Right lobe of liver (tissue), 6 donors: ENCODE results near the gene TAF11. TPM values are rescaled to one million over a fixed set of nuclear protein-coding genes. Genes with fewer than 3 reads are reported as not detected.
A peak's percentile ranks its signal among the peaks of the same experiment; 100 is the strongest.

Source experiments
- ATAC-seq, 4 donors: fragments of 200-7000 bp; cut with Tn5 transposase; one replicate each; pipeline ENCODE4 v1.9.1; 2020; ENCODE audit warnings: mild to moderate bottlenecking in 4 of 4, moderate library complexity in 4 of 4
- DNase-seq, 3 donors: peaks; one replicate each; pipeline ENCODE4 v3.0.0-alpha.2; 2020
- H3K27ac ChIP-seq, 3 donors: fragments of 200-600 bp; one replicate each; pipeline ENCODE4 v1.8.0; 2022
- H3K27me3 ChIP-seq, 2 donors: fragments of 200-600 bp; one replicate each; pipeline ENCODE4 v1.8.0; 2022
- H3K36me3 ChIP-seq, 4 donors: fragments of 200-600 bp; sonication (generic) in 1 of 4; one replicate each; pipeline versions ENCODE4 v1.5.1 to v1.8.0; 2017 to 2022; ENCODE audit warnings: control low read depth in 1 of 4
- H3K4me1 ChIP-seq, 4 donors: fragments of 200-600 bp; sonication (generic) in 1 of 4; one replicate each; pipeline versions ENCODE4 v1.5.1 to v1.8.0; 2017 to 2022; ENCODE audit warnings: control low read depth in 1 of 4
- H3K4me3 ChIP-seq, 3 donors: fragments of 200-600 bp; one replicate each; pipeline ENCODE4 v1.8.0; 2022
- H3K9me3 ChIP-seq, 4 donors: fragments of 200-600 bp; sonication (generic) in 1 of 4; one replicate each; pipeline versions ENCODE4 v1.5.1 to v1.8.0; 2017 to 2022; ENCODE audit warnings: control low read depth in 1 of 4
- CTCF ChIP-seq, 4 donors: fragments of 200-600 bp in 3 of 4; fragments of 450-650 bp in 1 of 4; IDR thresholded peaks; one replicate each; pipeline versions ENCODE4 v1.5.1 to v1.8.0; 2016 to 2022; ENCODE audit warnings: antibody characterized with exemption in 4 of 4, mild to moderate bottlenecking in 2 of 4
- POLR2A ChIP-seq: fragments of 450-650 bp; IDR thresholded peaks from one replicate; pipeline ENCODE4 v1.6.1; 2017; ENCODE audit warnings: antibody characterized with exemption, mild to moderate bottlenecking
- WGBS: methylation state at CpG from one replicate; pipeline ENCODE4 v1.1.6; 2018; ENCODE audit warnings: low coverage, low lambda C conversion rate; ENCODE audit not compliant: insufficient coverage; ENCODE audit errors: missing lambda C conversion rate; 5-methylcytosine and 5-hydroxymethylcytosine counted together
- intact Hi-C, 2 donors: fragments of 100-400 bp; cut with DNase I; formaldehyde crosslinking; loops; one replicate each; pipeline versions ENCODE4 v1.11.2 to v1.14.1; 2022
- total RNA-seq, 6 experiments: library from RNA; depleted of rRNA in 2 of 6; stranded (reverse); fragments of >200 nt in 2 of 6; fragmentation: NEBNext Ultra II Directional in 3 of 6; extraction: Animal tissue kit (Norgen Biotek cat#: 25700) in 3 of 6; gene quantifications; one replicate each; pipeline versions ENCODE4 v1.1.0 to v1.2.4, GENCODE V29; 2016 to 2023
- donor health status: DM: no; HTN: yes; CAD: no.
- donor health status: DM: no; HTN: no; CAD: no.
- donor health status: DM: no; HTN: no; CAD: no.
- donor health status: DM: no; HTN: yes; CAD: no.
- donor health status: DM: no; HTN: yes; CAD: no.

Gene TAF11
- total RNA-seq, 6 experiments from 2014 or later, result 8.9 to 13.4 (median 10.3) TPM

DNA sequence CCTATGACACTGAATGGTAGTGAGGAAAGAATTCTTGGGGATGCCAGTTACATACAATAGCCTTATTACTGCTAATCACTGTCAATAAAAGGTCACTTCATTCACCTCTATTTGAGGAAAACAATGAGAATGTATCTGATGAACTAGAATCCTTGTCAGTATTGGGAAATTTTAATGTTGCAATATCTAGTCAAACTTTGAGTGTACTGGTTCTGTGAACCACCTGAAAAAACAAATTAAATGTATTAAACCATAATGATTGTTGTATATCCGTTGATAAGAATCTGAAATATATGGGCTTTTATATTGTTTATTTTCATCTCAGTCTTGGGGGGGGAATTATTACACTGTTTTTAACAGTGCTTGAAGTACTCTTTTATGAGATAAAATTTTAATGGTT lies 10.6 kb downstream of the TAF11 start:
- WGBS, result 64% methylated on average over 1 of the region's 1 CpG
- TF ChIP-seq POLR2A (no peak), CTCF (IDR thresholded peaks at IDR 0.05) (no peak)
- Histone ChIP-seq H3K27ac (no peak overlapping the region), H3K9me3 (no peaks in the 10 kb centered on the region), H3K4me3 (no peak overlapping the region), H3K4me1 (peaks cover 0 to 8% (median 0%) of the 10 kb centered on the region in 4 donors), H3K36me3 (peaks cover 0 to 46% (median 20%) of the 10 kb centered on the region in 4 donors), H3K27me3 (no peaks in the 10 kb centered on the region)
- no peak for DNase-seq
- intact Hi-C loops, result no loop called here
- ATAC-seq, result peak in 1 of 4 donors; percentile 17

- intact Hi-C loops, result no loop called here
- peaks cover 0 to 54% (median 26%) of the 10 kb centered on the region in 4 donors for H3K36me3 ChIP-seq
- DNase-seq (no peak), ATAC-seq (no peak)
- peaks cover 0 to 8% (median 0%) of the 10 kb centered on the region in 4 donors for H3K4me1 ChIP-seq
- no peaks in the 10 kb centered on the region for H3K9me3 ChIP-seq
- WGBS, result 94% methylated on average over 3 of the region's 3 CpGs
- H3K27ac ChIP-seq, result no peak overlapping the region
- no peaks in the 10 kb centered on the region for H3K27me3 ChIP-seq
- TF ChIP-seq POLR2A (no peak), CTCF (IDR thresholded peaks at IDR 0.05) (no peak)
- H3K4me3 ChIP-seq, result no peak overlapping the region
These were observed 11.4 kb downstream of the TAF11 start for GRCh38 chr6:34876472-34876871.

GRCh38 chr6:34875292-34876213 lies 12.3 kb downstream of the TAF11 start:
- H3K27ac ChIP-seq, result no peak overlapping the region
- no peaks in the 10 kb centered on the region for H3K9me3 ChIP-seq
- H3K27me3 ChIP-seq, result no peaks in the 10 kb centered on the region
- peaks cover 0 to 63% (median 27%) of the 10 kb centered on the region in 4 donors for H3K36me3 ChIP-seq
- H3K4me3 ChIP-seq, result no peak overlapping the region
- ATAC-seq, result peak in 1 of 4 donors; percentile 27
- no peak for TF ChIP-seq CTCF (IDR thresholded peaks at IDR 0.05)
- no peak for TF ChIP-seq POLR2A
- H3K4me1 ChIP-seq, result peaks cover 0 to 8% (median 0%) of the 10 kb centered on the region in 4 donors
- DNase-seq, result no peak
- WGBS, result 85% methylated on average over 4 of the region's 4 CpGs
- intact Hi-C loops, result no loop called here

DNA sequence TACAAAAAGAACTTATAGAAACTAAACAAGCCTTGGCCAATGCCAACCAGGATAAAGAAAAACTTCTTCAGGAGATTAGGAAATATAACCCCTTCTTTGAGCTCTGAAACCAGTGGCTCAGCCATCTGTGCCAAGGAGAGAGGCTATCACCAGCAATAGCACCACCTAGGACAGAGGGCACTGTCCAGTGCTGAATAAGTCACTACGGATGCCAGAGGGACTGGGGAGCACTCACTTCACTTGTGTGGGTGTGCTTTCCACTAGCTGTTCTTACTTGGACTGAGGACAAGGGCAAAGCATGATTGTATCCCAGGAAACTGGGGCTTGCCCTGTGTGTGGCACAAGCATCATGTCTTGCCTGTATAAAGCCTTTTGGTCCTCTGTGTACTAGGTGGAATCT lies 15.5 kb downstream of the TAF11 start:
- peak; percentile 11 to 23 (median 18) for ATAC-seq
- TF ChIP-seq CTCF (IDR thresholded peaks at IDR 0.05) (no peak), POLR2A (no peak)
- DNase-seq, result no peak
- no peak overlapping the region for H3K4me3 ChIP-seq
- intact Hi-C loops, result no loop called here
- H3K9me3 ChIP-seq, result no peaks in the 10 kb centered on the region
- H3K27me3 ChIP-seq, result no peaks in the 10 kb centered on the region
- no peak overlapping the region for H3K27ac ChIP-seq
- peaks cover 0 to 62% (median 19%) of the 10 kb centered on the region in 4 donors for H3K36me3 ChIP-seq
- 75% methylated on average over 1 of the region's 1 CpG for WGBS
- peaks cover 0 to 8% (median 0%) of the 10 kb centered on the region in 4 donors for H3K4me1 ChIP-seq
